Neural cell (in vitro differentiated cells): ENCODE measurements around the gene TSPOAP1. TPM values are rescaled to one million over a fixed set of nuclear protein-coding genes. Genes with fewer than 3 reads are reported as not detected.

ENCODE experiments used
- H2AFZ ChIP-seq: fragments of 200-600, 300-800 bp; sonication (generic), shearing (Covaris generic); 2 replicates; pipeline ENCODE4 v1.6.0; 2014; ENCODE audit warnings: low read depth, mild to moderate bottlenecking, antibody characterized with exemption, low read length, moderate library complexity
- H3F3A ChIP-seq: fragments of 200-600 bp; shearing (Covaris generic); 2 replicates; pipeline ENCODE4 v1.6.1; 2016; ENCODE audit warnings: mild to moderate bottlenecking, moderate library complexity, mixed read lengths, antibody characterized with exemption, low read length; ENCODE audit not compliant: insufficient read depth, poor library complexity, severe bottlenecking
- H3K27ac ChIP-seq: fragments of 200-600, 300-800 bp; sonication (generic), shearing (Covaris generic); 2 replicates; pipeline ENCODE4 v1.5.1; 2014; ENCODE audit warnings: mild to moderate bottlenecking, low read length, moderate library complexity
- H3K27me3 ChIP-seq: fragments of 300-800, 200-600 bp; sonication (generic), shearing (Covaris generic); 2 replicates; pipeline ENCODE4 v1.6.0; 2014; ENCODE audit warnings: mild to moderate bottlenecking, low read depth, low read length, moderate library complexity; ENCODE audit not compliant: insufficient read depth
- H3K36me3 ChIP-seq: fragments of 300-800, 200-600 bp; sonication (generic), shearing (Covaris generic); 2 replicates; pipeline ENCODE4 v1.5.1; 2014; ENCODE audit warnings: mild to moderate bottlenecking, antibody characterized with exemption, low read length, moderate library complexity; ENCODE audit not compliant: insufficient read depth
- H3K4me2 ChIP-seq: fragments of 300-800, 200-600 bp; sonication (generic), shearing (Covaris generic); 2 replicates; pipeline ENCODE4 v1.6.0; 2014; ENCODE audit warnings: mild to moderate bottlenecking, low read length
- H3K4me3 ChIP-seq: fragments of 300-800, 200-600 bp; sonication (generic), shearing (Covaris generic); 2 replicates; pipeline ENCODE4 v1.5.1; 2014; ENCODE audit warnings: mild to moderate bottlenecking, low read length, moderate library complexity
- H3K79me2 ChIP-seq: fragments of 200-600 bp; shearing (Covaris generic); replicated peaks from 2 replicates; pipeline ENCODE4 v1.6.0; 2014; ENCODE audit warnings: mild to moderate bottlenecking, low read length, moderate library complexity; ENCODE audit not compliant: insufficient read depth
- H3K9ac ChIP-seq: fragments of 300-800, 200-600 bp; sonication (generic), shearing (Covaris generic); 2 replicates; pipeline ENCODE4 v1.6.1; 2016; ENCODE audit warnings: mild to moderate bottlenecking, low read length, mixed read lengths
- H3K9me2 ChIP-seq: fragments of 200-600 bp; shearing (Covaris generic); 2 replicates; pipeline ENCODE4 v1.6.1; 2016; ENCODE audit warnings: mild to moderate bottlenecking, low read length, mixed read lengths; ENCODE audit not compliant: insufficient read depth
- H3K9me3 ChIP-seq: fragments of 200-600, 300-800 bp; sonication (generic), shearing (Covaris generic); 2 replicates; pipeline ENCODE4 v1.6.1; 2016; ENCODE audit warnings: mild to moderate bottlenecking, mixed run types, low read length, moderate library complexity, mixed read lengths
- H4K20me1 ChIP-seq: fragments of 200-600 bp; shearing (Covaris generic); 2 replicates; pipeline ENCODE4 v1.6.1; 2016; ENCODE audit warnings: mild to moderate bottlenecking, mixed run types; ENCODE audit not compliant: insufficient read depth
- EP300 ChIP-seq: fragments of 450-650 bp; conservative IDR thresholded peaks from 2 replicates; pipeline ENCODE4 v1.6.1; 2014; ENCODE audit warnings: antibody characterized with exemption, mild to moderate bottlenecking, moderate library complexity; ENCODE audit not compliant: poor library complexity, severe bottlenecking
- EZH2 ChIP-seq: fragments of 200-600, 300-800 bp; shearing (Covaris generic), sonication (generic); IDR thresholded peaks from 2 replicates; pipeline ENCODE4 v1.6.1; 2014; ENCODE audit warnings: antibody characterized with exemption, low read length, borderline replicate concordance, mild to moderate bottlenecking; ENCODE audit not compliant: insufficient read depth, poor library complexity, severe bottlenecking
- MXI1 ChIP-seq: fragments of 450-650 bp; conservative IDR thresholded peaks from 2 replicates; pipeline ENCODE4 v1.6.1; 2014; ENCODE audit warnings: antibody characterized with exemption, mild to moderate bottlenecking; ENCODE audit not compliant: poor library complexity, severe bottlenecking
- POLR2AphosphoS5 ChIP-seq: IDR thresholded peaks from 2 replicates; pipeline ENCODE4 v1.6.1; 2012
- RAD21 ChIP-seq: fragments of 450-650 bp; conservative IDR thresholded peaks from 2 replicates; pipeline ENCODE4 v1.6.1; 2014; ENCODE audit warnings: antibody characterized with exemption, mild to moderate bottlenecking, moderate library complexity
- SMC3 ChIP-seq: fragments of 450-650 bp; conservative IDR thresholded peaks from 2 replicates; pipeline ENCODE4 v1.6.1; 2014; ENCODE audit warnings: antibody characterized with exemption, mild to moderate bottlenecking, moderate library complexity; ENCODE audit not compliant: poor library complexity
- TAF1 ChIP-seq: IDR thresholded peaks from 2 replicates; pipeline ENCODE4 v1.6.1; 2012; ENCODE audit warnings: low read depth
- polyA plus RNA-seq: library from polyadenylated mRNA; depleted of rRNA; stranded (reverse); fragments of >200 nt; gene quantifications from 2 replicates; pipeline ENCODE4 v1.2.3, GENCODE V29; 2014
- TF ChIP-seq, protein P1 (sequence below): fragments of 450-650 bp; IDR thresholded peaks from 2 replicates; pipeline ENCODE4 v1.5.1; 2014; ENCODE audit warnings: antibody characterized with exemption, mild to moderate bottlenecking, moderate library complexity; ENCODE audit not compliant: poor library complexity, severe bottlenecking
- TF ChIP-seq, protein P2 (sequence below): IDR thresholded peaks from 2 replicates; pipeline ENCODE4 v1.6.1; 2012; ENCODE audit warnings: borderline replicate concordance

Gene TSPOAP1
- polyA plus RNA-seq, 1 donor from 2014 or later: 103 TPM

DNA sequence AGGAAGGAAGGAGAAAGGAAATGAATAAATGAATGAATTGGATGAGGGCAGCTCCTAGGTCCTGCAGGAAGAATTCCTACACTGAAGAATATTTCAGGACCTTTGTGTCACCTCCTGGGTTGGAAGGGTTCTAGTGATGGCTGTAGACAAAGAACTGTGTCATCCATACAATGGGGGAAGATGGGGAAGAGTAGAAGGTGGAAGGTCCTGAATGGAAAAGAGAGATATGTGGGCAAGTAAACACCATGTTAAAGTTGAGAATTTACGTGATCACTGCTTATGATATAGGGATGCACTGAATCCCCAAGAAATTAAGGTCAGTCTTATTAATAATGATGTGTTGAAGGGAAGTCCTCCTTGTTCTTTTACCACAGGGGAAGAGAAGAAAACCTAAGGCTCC is 27.6 kb upstream of the TSPOAP1 start:
- Histone ChIP-seq H3K79me2 (peaks cover 5% of the 10 kb centered on the region), H3K27ac (no peak overlapping the region), H3K9me2 (no peaks in the 10 kb centered on the region), H3K36me3 (no peaks in the 10 kb centered on the region), H3K9me3 (no peaks in the 10 kb centered on the region), H3K9ac (no peak overlapping the region), H3K4me2 (no peak overlapping the region), H3K27me3 (no peaks in the 10 kb centered on the region), H4K20me1 (no peaks in the 10 kb centered on the region), H3F3A (peaks cover 2% of the 10 kb centered on the region), H3K4me3 (no peak overlapping the region), H2AFZ (no peak overlapping the region)
- TF ChIP-seq TAF1 (no peak), SMC3 (no peak), MXI1 (no peak)

DNA sequence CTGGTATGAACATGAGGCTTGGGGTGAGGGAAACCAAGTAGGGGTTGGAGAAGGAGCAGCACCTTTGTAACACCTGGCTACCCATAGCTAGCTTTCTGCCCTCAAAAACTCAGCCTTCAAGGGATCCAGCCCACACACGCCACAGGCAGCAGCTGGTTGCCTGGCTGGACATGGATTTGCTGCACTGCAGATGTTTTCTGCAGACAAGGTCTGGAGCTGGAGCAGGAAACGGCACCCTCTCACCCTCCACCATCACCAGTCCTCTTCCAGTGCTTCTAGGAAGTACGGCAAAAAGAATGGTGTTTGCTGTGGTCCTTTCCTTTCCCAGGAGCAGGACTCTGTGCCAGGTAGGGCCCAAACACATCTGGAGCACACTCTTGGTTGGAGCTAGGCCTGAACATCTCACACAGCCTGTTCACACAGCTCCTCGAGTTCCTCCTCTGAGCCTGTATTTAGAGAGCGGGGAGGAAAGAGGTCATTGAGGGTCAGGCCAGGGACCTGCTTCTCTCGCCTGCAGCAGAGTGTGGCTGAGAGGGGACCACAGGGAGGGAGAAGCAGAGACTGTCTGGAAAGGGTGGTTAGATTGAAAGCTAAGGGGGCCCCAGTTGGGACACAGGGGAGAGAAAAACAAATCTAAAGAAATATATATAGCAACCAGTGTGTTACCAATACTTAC is 26.1 kb upstream of the TSPOAP1 start:
- Histone ChIP-seq H4K20me1 (no peaks in the 10 kb centered on the region), H3K9me2 (no peaks in the 10 kb centered on the region), H3K27me3 (no peaks in the 10 kb centered on the region), H3K9me3 (no peaks in the 10 kb centered on the region), H2AFZ (no peak overlapping the region), H3K4me3 (no peak overlapping the region), H3K4me2 (no peak overlapping the region), H3K36me3 (no peaks in the 10 kb centered on the region), H3K9ac (no peak overlapping the region), H3K79me2 (peaks cover 11% of the 10 kb centered on the region), H3F3A (peaks cover 2% of the 10 kb centered on the region), H3K27ac (no peak overlapping the region)
- TF ChIP-seq RAD21: no peak
- no peak for TF ChIP-seq POLR2AphosphoS5
- TF ChIP-seq EP300: no peak
- no peak for TF ChIP-seq SMC3
- TF ChIP-seq, protein P1, sequence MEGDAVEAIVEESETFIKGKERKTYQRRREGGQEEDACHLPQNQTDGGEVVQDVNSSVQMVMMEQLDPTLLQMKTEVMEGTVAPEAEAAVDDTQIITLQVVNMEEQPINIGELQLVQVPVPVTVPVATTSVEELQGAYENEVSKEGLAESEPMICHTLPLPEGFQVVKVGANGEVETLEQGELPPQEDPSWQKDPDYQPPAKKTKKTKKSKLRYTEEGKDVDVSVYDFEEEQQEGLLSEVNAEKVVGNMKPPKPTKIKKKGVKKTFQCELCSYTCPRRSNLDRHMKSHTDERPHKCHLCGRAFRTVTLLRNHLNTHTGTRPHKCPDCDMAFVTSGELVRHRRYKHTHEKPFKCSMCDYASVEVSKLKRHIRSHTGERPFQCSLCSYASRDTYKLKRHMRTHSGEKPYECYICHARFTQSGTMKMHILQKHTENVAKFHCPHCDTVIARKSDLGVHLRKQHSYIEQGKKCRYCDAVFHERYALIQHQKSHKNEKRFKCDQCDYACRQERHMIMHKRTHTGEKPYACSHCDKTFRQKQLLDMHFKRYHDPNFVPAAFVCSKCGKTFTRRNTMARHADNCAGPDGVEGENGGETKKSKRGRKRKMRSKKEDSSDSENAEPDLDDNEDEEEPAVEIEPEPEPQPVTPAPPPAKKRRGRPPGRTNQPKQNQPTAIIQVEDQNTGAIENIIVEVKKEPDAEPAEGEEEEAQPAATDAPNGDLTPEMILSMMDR: no peak
- no peak for TF ChIP-seq TAF1
- TF ChIP-seq EZH2: no peak
- TF ChIP-seq, protein P2, sequence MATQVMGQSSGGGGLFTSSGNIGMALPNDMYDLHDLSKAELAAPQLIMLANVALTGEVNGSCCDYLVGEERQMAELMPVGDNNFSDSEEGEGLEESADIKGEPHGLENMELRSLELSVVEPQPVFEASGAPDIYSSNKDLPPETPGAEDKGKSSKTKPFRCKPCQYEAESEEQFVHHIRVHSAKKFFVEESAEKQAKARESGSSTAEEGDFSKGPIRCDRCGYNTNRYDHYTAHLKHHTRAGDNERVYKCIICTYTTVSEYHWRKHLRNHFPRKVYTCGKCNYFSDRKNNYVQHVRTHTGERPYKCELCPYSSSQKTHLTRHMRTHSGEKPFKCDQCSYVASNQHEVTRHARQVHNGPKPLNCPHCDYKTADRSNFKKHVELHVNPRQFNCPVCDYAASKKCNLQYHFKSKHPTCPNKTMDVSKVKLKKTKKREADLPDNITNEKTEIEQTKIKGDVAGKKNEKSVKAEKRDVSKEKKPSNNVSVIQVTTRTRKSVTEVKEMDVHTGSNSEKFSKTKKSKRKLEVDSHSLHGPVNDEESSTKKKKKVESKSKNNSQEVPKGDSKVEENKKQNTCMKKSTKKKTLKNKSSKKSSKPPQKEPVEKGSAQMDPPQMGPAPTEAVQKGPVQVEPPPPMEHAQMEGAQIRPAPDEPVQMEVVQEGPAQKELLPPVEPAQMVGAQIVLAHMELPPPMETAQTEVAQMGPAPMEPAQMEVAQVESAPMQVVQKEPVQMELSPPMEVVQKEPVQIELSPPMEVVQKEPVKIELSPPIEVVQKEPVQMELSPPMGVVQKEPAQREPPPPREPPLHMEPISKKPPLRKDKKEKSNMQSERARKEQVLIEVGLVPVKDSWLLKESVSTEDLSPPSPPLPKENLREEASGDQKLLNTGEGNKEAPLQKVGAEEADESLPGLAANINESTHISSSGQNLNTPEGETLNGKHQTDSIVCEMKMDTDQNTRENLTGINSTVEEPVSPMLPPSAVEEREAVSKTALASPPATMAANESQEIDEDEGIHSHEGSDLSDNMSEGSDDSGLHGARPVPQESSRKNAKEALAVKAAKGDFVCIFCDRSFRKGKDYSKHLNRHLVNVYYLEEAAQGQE: no peak
- no peak for TF ChIP-seq MXI1
